K562 (cell line): Measurements from ENCODE around the gene AURKB. TPM values are rescaled to one million over a fixed set of nuclear protein-coding genes. Genes with fewer than 3 reads are reported as not detected.
A peak's percentile ranks its signal among the peaks of the same experiment; 100 is the strongest.

Experiments
- ATF2 ChIP-seq: sonication (generic); formaldehyde crosslinking; IDR thresholded peaks from 2 replicates; pipeline ENCODE4 v1.8.1; 2022; ENCODE audit warnings: missing genetic modification reagents
- ATF3 ChIP-seq, 2 experiments: fragments of 450-650 bp in 1 of 2; sonication (generic) in 1 of 2; formaldehyde crosslinking in 1 of 2; IDR thresholded peaks in 1 of 2; conservative IDR thresholded peaks in 1 of 2; 2 replicates each; pipeline versions ENCODE4 v1.6.1 to v1.8.1; 2016 to 2023; ENCODE audit warnings: mild to moderate bottlenecking in 2 of 2, moderate library complexity in 2 of 2, inconsistent platforms in 1 of 2, missing genetic modification reagents in 1 of 2
- CBFA2T2 ChIP-seq: fragments of 450-650 bp; conservative IDR thresholded peaks from 2 replicates; pipeline ENCODE4 v1.6.1; 2017; ENCODE audit warnings: mild to moderate bottlenecking
- CBFB ChIP-seq: sonication (generic); formaldehyde crosslinking; IDR thresholded peaks from 2 replicates; pipeline ENCODE4 v1.4.0; 2020; ENCODE audit warnings: mild to moderate bottlenecking, missing genetic modification reagents
- CHD2 ChIP-seq: IDR thresholded peaks from 2 replicates; pipeline ENCODE4 v1.6.1; 2011; ENCODE audit warnings: low read depth, low read length
- CTBP1 ChIP-seq: fragments of 450-650 bp; IDR thresholded peaks from 2 replicates; pipeline ENCODE4 v1.6.1; 2016; ENCODE audit warnings: borderline replicate concordance
- ESRRA ChIP-seq: fragments of 450-650 bp; IDR thresholded peaks from 2 replicates; pipeline ENCODE4 v1.6.1; 2014; ENCODE audit warnings: low read depth, mild to moderate bottlenecking, moderate library complexity, borderline replicate concordance
- GATAD2B ChIP-seq: fragments of 450-650 bp; IDR thresholded peaks from 2 replicates; pipeline ENCODE4 v1.6.1; 2017; ENCODE audit warnings: mild to moderate bottlenecking, borderline replicate concordance
- HMG20B ChIP-seq: fragments of 250-450 bp; sonication (Bioruptor Pico); IDR thresholded peaks from 2 replicates; pipeline ENCODE4 v1.5.0; 2021; ENCODE audit warnings: mild to moderate bottlenecking
- HNRNPK ChIP-seq: fragments of 200-400 bp; formaldehyde crosslinking; IDR thresholded peaks from one replicate; pipeline ENCODE4 v1.6.1; 2018; ENCODE audit warnings: mild to moderate bottlenecking, low read depth, low read length; ENCODE audit not compliant: poor library complexity, severe bottlenecking
- JUN ChIP-seq, 2 experiments: sonication (generic) in 1 of 2; formaldehyde crosslinking in 1 of 2; IDR thresholded peaks; 2 replicates each; pipeline versions ENCODE4 v1.6.1 to v1.8.0; 2012 to 2022; ENCODE audit warnings: borderline replicate concordance in 2 of 2, mild to moderate bottlenecking in 2 of 2, improper control_type of control experiment in 1 of 2, low read depth in 1 of 2, low read length in 1 of 2, missing genetic modification reagents in 1 of 2
- KLF6 ChIP-seq: fragments of 250-450 bp; sonication (Bioruptor Pico); IDR thresholded peaks from 2 replicates; pipeline ENCODE4 v1.4.0; 2020; ENCODE audit warnings: mild to moderate bottlenecking, moderate library complexity, borderline replicate concordance
- LARP7 ChIP-seq: fragments of 450-650 bp; IDR thresholded peaks from 2 replicates; pipeline ENCODE4 v1.6.1; 2016
- POLR2A ChIP-seq: fragments of 450-650 bp; conservative IDR thresholded peaks from 2 replicates; pipeline ENCODE4 v1.6.1; 2016
- POLR2AphosphoS2 ChIP-seq: IDR thresholded peaks from 2 replicates; pipeline ENCODE4 v1.6.1; 2012; ENCODE audit warnings: low read length, improper control_type of control experiment
- POLR2H ChIP-seq: IDR thresholded peaks from 2 replicates; pipeline ENCODE4 v1.6.1; 2016; ENCODE audit warnings: missing genetic modification characterization, low read depth, mild to moderate bottlenecking, control low read depth, missing compliant biosample characterization, moderate library complexity
- PTTG1 ChIP-seq: fragments of 450-650 bp; IDR thresholded peaks from 2 replicates; pipeline ENCODE4 v1.6.1; 2016; ENCODE audit warnings: low read depth, mild to moderate bottlenecking, missing genetic modification characterization, missing compliant biosample characterization
- SIX5 ChIP-seq, 2 experiments: IDR thresholded peaks; 2 replicates each; pipeline ENCODE4 v1.6.1; 2011; ENCODE audit warnings: low read length in 2 of 2, borderline replicate concordance in 1 of 2, low read depth in 1 of 2, mild to moderate bottlenecking in 1 of 2, moderate library complexity in 1 of 2; ENCODE audit not compliant: insufficient read depth in 1 of 2
- SMAD4 ChIP-seq: fragments of 250-450 bp; sonication (Bioruptor Pico); conservative IDR thresholded peaks from 2 replicates; pipeline ENCODE4 v1.8.0; 2021; ENCODE audit warnings: inconsistent platforms, mild to moderate bottlenecking, moderate library complexity
- SPI1 ChIP-seq: IDR thresholded peaks from 2 replicates; pipeline ENCODE4 v1.6.1; 2011; ENCODE audit warnings: low read depth, low read length, control low read depth, borderline replicate concordance
- STAT5A ChIP-seq: IDR thresholded peaks from 2 replicates; pipeline ENCODE4 v1.6.1; 2012; ENCODE audit warnings: low read length, inconsistent platforms, borderline replicate concordance
- THRB ChIP-seq: fragments of 450-650 bp; formaldehyde crosslinking; conservative IDR thresholded peaks from 2 replicates; pipeline ENCODE4 v1.4.0; 2022; ENCODE audit warnings: mild to moderate bottlenecking, missing genetic modification characterization
- ZBED1 ChIP-seq: IDR thresholded peaks from 2 replicates; pipeline ENCODE4 v1.6.1; 2014
- ZFP1 ChIP-seq: fragments of 450-650 bp; formaldehyde crosslinking; IDR thresholded peaks from 2 replicates; pipeline ENCODE4 v1.4.0; 2020; ENCODE audit warnings: mild to moderate bottlenecking, mixed read lengths
- ZNF274 ChIP-seq: IDR thresholded peaks from 2 replicates; pipeline ENCODE4 v1.6.1; 2011; ENCODE audit warnings: low read depth, mild to moderate bottlenecking, low read length, moderate library complexity, borderline replicate concordance
- ZNF780A ChIP-seq: fragments of 250-450 bp; sonication (Bioruptor Pico); IDR thresholded peaks from 2 replicates; pipeline ENCODE4 v1.5.0; 2021; ENCODE audit warnings: mild to moderate bottlenecking
- polyA plus RNA-seq, 8 experiments: library from polyadenylated mRNA; depleted of rRNA in 4 of 8; stranded (reverse) in 5 of 8; unstranded in 3 of 8; fragments of >200 nt; fragmentation: Nextera tagmentation in 2 of 8; fragmentation: Illumina TruSeq in 1 of 8; extraction: Ambion mirVana in 2 of 8; extraction: Trizol in 1 of 8; gene quantifications; 2 replicates each; pipeline versions ENCODE4 v1.2.1 to v1.2.3, GENCODE V29; 2011 to 2014; ENCODE audit warnings: inconsistent platforms in 1 of 8, missing spikeins in 1 of 8
- total RNA-seq, 7 experiments: library from RNA; depleted of rRNA in 6 of 7; stranded (reverse); fragments of >200 nt in 6 of 7; fragmentation: Illumina TruSeq in 2 of 7; extraction: Trizol in 2 of 7; gene quantifications; 2 replicates each; pipeline versions ENCODE4 v1.2.1 to v1.2.3, GENCODE V29; 2011 to 2021; ENCODE audit warnings: low replicate concordance in 1 of 7

AURKB gene
- total and polyA plus RNA-seq, 9 of the 15 experiments (the other 6 are each of a cell fraction or from before 2014, with no cell fraction given): 27.2 to 114 (median 74.8) TPM

- TF ChIP-seq ZFP1 (CRISPR knock-in tag) (no peak), ZNF274 (no peak), POLR2AphosphoS2 (no peak), STAT5A (peak; percentile 26; the same call in 1 of the 2 replicates), POLR2H (peak; percentile 100), ZBED1 (0 out of 2 replicates have a peak, but pooled peaks have one; percentile 61), ZNF780A (CRISPR knock-in tag) (no peak), SMAD4 (CRISPR knock-in tag) (no peak), JUN (IDR thresholded peaks at IDR 0.05; ENCODE audit: borderline replicate concordance, low read depth, low read length) (no peak), JUN (CRISPR knock-in tag; IDR thresholded peaks at IDR 0.05; ENCODE audit: borderline replicate concordance) (0 out of 2 replicates have a peak, but pooled peaks have one; percentile 9), CBFB (CRISPR knock-in tag) (no peak), ESRRA (0 out of 2 replicates have a peak, but pooled peaks have one; percentile 34), HNRNPK (no peak), SPI1 (no peak), SIX5 (IDR thresholded peaks at IDR 0.05; ENCODE audit: borderline replicate concordance in 1 of 2, insufficient read depth in 1 of 2, low read depth in 1 of 2, low read length in 2 of 2) (no peak), CHD2 (peak; percentile 40; the same call in 1 of the 2 replicates), ATF2 (no peak), LARP7 (no peak), CTBP1 (no peak), HMG20B (CRISPR knock-in tag) (no peak), KLF6 (CRISPR knock-in tag) (no peak), CBFA2T2 (peak; percentile 59), THRB (CRISPR knock-in tag) (peak; percentile 51; the same call in 1 of the 2 replicates), ATF3 (IDR thresholded peaks at IDR 0.05) (no peak), ATF3 (CRISPR knock-in tag; conservative IDR thresholded peaks at IDR 0.05) (no peak), PTTG1 (tag) (no peak), GATAD2B (peak; percentile 20; the same call in 1 of the 2 replicates), POLR2A (no peak)
Observed at GRCh38 chr17:8187517-8188262, 22.7 kb downstream of the AURKB start (continued).
